ENCODE results near the gene HPS1. TPM values are rescaled to one million over a fixed set of nuclear protein-coding genes. Genes with fewer than 3 reads are reported as not detected.

HPS1 gene
- total RNA-seq, 1 donor from 2014 or later = 31.9 TPM

GRCh38 chr10:98469001-98469931 lies 22.5 kb upstream of the HPS1 start:
- peaks cover 14% of the 10 kb centered on the region for H3K27me3 ChIP-seq (ENCODE audit: low read depth)
- no peak overlapping the region for H3K27ac ChIP-seq (replicated peaks)
- intact Hi-C loops (cut with micrococcal nuclease) = loop anchor here (5.0 kb wide), 1 partner anchor 778 kb away; no protein-coding TSS in a partner anchor
- H3K9me3 ChIP-seq (replicated peaks) = no peaks in the 10 kb centered on the region
- DNase-seq = no peak
- H3K4me3 ChIP-seq = no peak overlapping the region
- TF ChIP-seq CTCF (IDR thresholded peaks at IDR 0.05; ENCODE audit: borderline replicate concordance) = no peak
- peaks cover 40% of the 10 kb centered on the region for H3K4me1 ChIP-seq
- H3K36me3 ChIP-seq = no peaks in the 10 kb centered on the region

GRCh38 chr10:98467506-98468318 lies 21.0 kb upstream of the HPS1 start:
- intact Hi-C loops (cut with micrococcal nuclease) = loop anchor here (5.0 kb wide), 1 partner anchor 780 kb away; no protein-coding TSS in a partner anchor
- Histone ChIP-seq H3K27ac (replicated peaks) (no peak overlapping the region), H3K27me3 (ENCODE audit: low read depth) (peaks cover 14% of the 10 kb centered on the region), H3K9me3 (replicated peaks) (no peaks in the 10 kb centered on the region), H3K4me1 (peaks cover 40% of the 10 kb centered on the region), H3K36me3 (no peaks in the 10 kb centered on the region), H3K4me3 (peak overlapping the region; percentile 66)
- DNase-seq = peak; percentile 60
- peak; percentile 86 for TF ChIP-seq CTCF (IDR thresholded peaks at IDR 0.05; ENCODE audit: borderline replicate concordance)

GRCh38 chr10:98466861-98467505 lies 20.2 kb upstream of the HPS1 start:
- intact Hi-C loops (cut with micrococcal nuclease) = loop anchor here (5.0 kb wide), 1 partner anchor 780 kb away; no protein-coding TSS in a partner anchor
- no peak for DNase-seq
- peaks cover 14% of the 10 kb centered on the region for H3K27me3 ChIP-seq (ENCODE audit: low read depth)
- TF ChIP-seq CTCF (IDR thresholded peaks at IDR 0.05; ENCODE audit: borderline replicate concordance) = no peak
- H3K9me3 ChIP-seq (replicated peaks) = no peaks in the 10 kb centered on the region
- no peaks in the 10 kb centered on the region for H3K36me3 ChIP-seq
- peak overlapping the region; percentile 68 for H3K27ac ChIP-seq (replicated peaks)
- no peak overlapping the region for H3K4me3 ChIP-seq
- H3K4me1 ChIP-seq = peaks cover 40% of the 10 kb centered on the region

- peak overlapping the region; percentile 68 for H3K27ac ChIP-seq (replicated peaks)
- intact Hi-C loops (cut with micrococcal nuclease) = loop anchor here (5.0 kb wide), 1 partner anchor 781 kb away; no protein-coding TSS in a partner anchor
- H3K4me1 ChIP-seq = peaks cover 47% of the 10 kb centered on the region
- no peak for TF ChIP-seq CTCF (IDR thresholded peaks at IDR 0.05; ENCODE audit: borderline replicate concordance)
- DNase-seq = no peak
- no peaks in the 10 kb centered on the region for H3K36me3 ChIP-seq
- H3K27me3 ChIP-seq (ENCODE audit: low read depth) = peaks cover 14% of the 10 kb centered on the region
- no peak overlapping the region for H3K4me3 ChIP-seq
- H3K9me3 ChIP-seq (replicated peaks) = no peaks in the 10 kb centered on the region
Measured at GRCh38 chr10:98465866-98466265, 19.1 kb upstream of the HPS1 start.
